IMR-90 (cell line): ENCODE results near the gene STX11. TPM values are rescaled to one million over a fixed set of nuclear protein-coding genes. Genes with fewer than 3 reads are reported as not detected.

Source experiments
- ATAC-seq: fragments of 200-7000 bp; cut with Tn5 transposase; 2 replicates; pipeline ENCODE4 v1.9.1; 2020; ENCODE audit warnings: low read depth, mild to moderate bottlenecking, moderate library complexity
- BruUV-seq: library from RNA; stranded (reverse); fragments of 400-500 nt; replicated peaks from 2 replicates; lab custom pipeline; 2021; lab: Mats Ljungman, UMichigan
- CTCF ChIA-PET: fragments of 300-600 bp; formaldehyde crosslinking; extraction: SDS; loops from one replicate; lab custom pipeline; 2021; ENCODE audit warnings: antibody characterized with exemption; lab: Yijun Ruan, JAX
- POLR2A ChIA-PET: fragments of 300-600 bp; sonication (Branson Sonifier 250); formaldehyde crosslinking; loops from one replicate; lab custom pipeline; 2022; ENCODE audit warnings: antibody characterized with exemption; ENCODE audit not compliant: unreplicated experiment; lab: Charles Lee
- DNase-seq: peaks from one replicate; pipeline ENCODE4 v3.0.0; 2013
- H2AFZ ChIP-seq: replicated peaks from 2 replicates; pipeline ENCODE3; 2013; ENCODE audit warnings: low read length, mild to moderate bottlenecking; ENCODE audit not compliant: poor library complexity
- H2AK5ac ChIP-seq: 2 replicates; pipeline ENCODE4 v1.6.1; 2013; ENCODE audit warnings: low read depth, low read length, inconsistent platforms
- H2AK9ac ChIP-seq: replicated peaks from 2 replicates; pipeline ENCODE3; 2013; ENCODE audit warnings: mild to moderate bottlenecking, low read depth, low read length, moderate library complexity; ENCODE audit not compliant: poor library complexity
- H2BK120ac ChIP-seq: 2 replicates; pipeline ENCODE4 v1.6.1; 2013; ENCODE audit warnings: low read depth, low read length, inconsistent platforms
- H2BK15ac ChIP-seq: 3 replicates; pipeline ENCODE4 v1.6.1; 2013; ENCODE audit warnings: low read depth, low read length, inconsistent platforms
- H2BK20ac ChIP-seq: 2 replicates; pipeline ENCODE4 v1.6.1; 2013; ENCODE audit warnings: low read depth, mild to moderate bottlenecking, inconsistent platforms, low read length, moderate library complexity
- H2BK5ac ChIP-seq: 2 replicates; pipeline ENCODE4 v1.6.1; 2013; ENCODE audit warnings: mild to moderate bottlenecking, low read depth, low read length, inconsistent platforms; ENCODE audit not compliant: poor library complexity, severe bottlenecking
- H3K14ac ChIP-seq: replicated peaks from 2 replicates; pipeline ENCODE4 v1.6.1; 2013; ENCODE audit warnings: low read depth, low read length, inconsistent platforms
- H3K18ac ChIP-seq: 2 replicates; pipeline ENCODE4 v1.6.1; 2013; ENCODE audit warnings: low read depth, low read length, control low read depth
- H3K23ac ChIP-seq: 2 replicates; pipeline ENCODE4 v1.6.1; 2013; ENCODE audit warnings: low read depth, low read length, inconsistent platforms
- H3K27ac ChIP-seq: 2 replicates; pipeline ENCODE4 v1.5.1; 2013; ENCODE audit warnings: mild to moderate bottlenecking, control low read depth, low read length; ENCODE audit not compliant: insufficient read depth
- H3K27me3 ChIP-seq: 2 replicates; pipeline ENCODE4 v1.6.1; 2013; ENCODE audit warnings: low read length; ENCODE audit not compliant: control insufficient read depth, insufficient read depth
- H3K36me3 ChIP-seq: 2 replicates; pipeline ENCODE4 v1.6.1; 2013; ENCODE audit warnings: low read length, mixed read lengths; ENCODE audit not compliant: control insufficient read depth, insufficient read depth
- H3K4ac ChIP-seq: 2 replicates; pipeline ENCODE4 v1.6.1; 2013; ENCODE audit warnings: low read depth, low read length, inconsistent platforms
- H3K4me1 ChIP-seq: 2 replicates; pipeline ENCODE4 v1.6.1; 2013; ENCODE audit warnings: low read length, mixed read lengths; ENCODE audit not compliant: control insufficient read depth, insufficient read depth
- H3K4me2 ChIP-seq: 2 replicates; pipeline ENCODE4 v1.6.1; 2013; ENCODE audit warnings: low read depth, mild to moderate bottlenecking, control low read depth, low read length, moderate library complexity
- H3K4me3 ChIP-seq: 2 replicates; pipeline ENCODE4 v1.5.1; 2013; ENCODE audit warnings: low read depth, mild to moderate bottlenecking, control low read depth, low read length, moderate library complexity; ENCODE audit not compliant: insufficient read depth
- H3K56ac ChIP-seq: 2 replicates; pipeline ENCODE4 v1.6.1; 2013; ENCODE audit warnings: low read length, inconsistent platforms; ENCODE audit not compliant: insufficient read depth; ENCODE audit errors: extremely low read depth
- H3K79me1 ChIP-seq, 2 experiments: 2 replicates each; pipeline ENCODE4 v1.6.1; 2013; ENCODE audit warnings: low read length in 2 of 2, inconsistent platforms in 1 of 2, low read depth in 1 of 2
- H3K9ac ChIP-seq: 2 replicates; pipeline ENCODE4 v1.6.1; 2013; ENCODE audit warnings: low read depth, low read length, control low read depth
- H3K9me1 ChIP-seq: 2 replicates; pipeline ENCODE4 v1.6.1; 2013; ENCODE audit warnings: low read length, inconsistent platforms; ENCODE audit not compliant: insufficient read depth
- H3K9me3 ChIP-seq: 2 replicates; pipeline ENCODE4 v1.6.1; 2013; ENCODE audit warnings: low read length; ENCODE audit not compliant: control insufficient read depth, insufficient read depth
- H4K20me1 ChIP-seq: 2 replicates; pipeline ENCODE4 v1.6.1; 2013; ENCODE audit warnings: low read length, inconsistent platforms; ENCODE audit not compliant: insufficient read depth
- H4K5ac ChIP-seq: 2 replicates; pipeline ENCODE4 v1.6.1; 2013; ENCODE audit warnings: mild to moderate bottlenecking, low read depth, low read length, control low read depth
- H4K8ac ChIP-seq, 2 experiments: 2 replicates each; pipeline ENCODE4 v1.6.1; 2013; ENCODE audit warnings: low read depth in 2 of 2, low read length in 2 of 2, control low read depth in 1 of 2, inconsistent platforms in 1 of 2
- H4K91ac ChIP-seq: 2 replicates; pipeline ENCODE4 v1.6.1; 2013; ENCODE audit warnings: low read depth, low read length, inconsistent platforms; ENCODE audit not compliant: insufficient read depth
- BHLHE40 ChIP-seq: fragments of 150-350 bp; IDR thresholded peaks from 2 replicates; pipeline ENCODE4 v1.6.1; 2016; ENCODE audit warnings: mild to moderate bottlenecking, low read depth, low read length
- CEBPB ChIP-seq: IDR thresholded peaks from 2 replicates; pipeline ENCODE4 v1.6.1; 2012; ENCODE audit warnings: low read depth, low read length, improper control_type of control experiment
- FOS ChIP-seq: fragments of 150-350 bp; IDR thresholded peaks from 2 replicates; pipeline ENCODE4 v1.6.1; 2016; ENCODE audit warnings: low read depth, low read length
- MAZ ChIP-seq: IDR thresholded peaks from 2 replicates; pipeline ENCODE4 v1.6.1; 2012; ENCODE audit warnings: low read depth, mild to moderate bottlenecking, low read length, improper control_type of control experiment, moderate library complexity, borderline replicate concordance
- MXI1 ChIP-seq: IDR thresholded peaks from 2 replicates; pipeline ENCODE4 v1.6.1; 2012; ENCODE audit warnings: low read depth, mild to moderate bottlenecking, low read length, moderate library complexity, borderline replicate concordance
- NFE2L2 ChIP-seq: fragments of 150-350 bp; IDR thresholded peaks from 2 replicates; pipeline ENCODE4 v1.6.1; 2016; ENCODE audit warnings: low read depth, mild to moderate bottlenecking, low read length
- POLR2A ChIP-seq: IDR thresholded peaks from 2 replicates; pipeline ENCODE4 v1.6.1; 2012; ENCODE audit warnings: mild to moderate bottlenecking, low read depth, low read length
- RAD21 ChIP-seq: IDR thresholded peaks from 2 replicates; pipeline ENCODE4 v1.6.1; 2012; ENCODE audit warnings: low read length, improper control_type of control experiment
- RCOR1 ChIP-seq: IDR thresholded peaks from 2 replicates; pipeline ENCODE4 v1.6.1; 2012; ENCODE audit warnings: mild to moderate bottlenecking, low read length, improper control_type of control experiment; ENCODE audit not compliant: insufficient replicate concordance
- WGBS, 2 experiments: methylation state at CpG; one replicate each; pipeline versions ENCODE4 v1.1.5 to v1.1.7; 2013; ENCODE audit warnings: missing lambda C conversion rate in 2 of 2; ENCODE audit not compliant: insufficient read length in 1 of 2; ENCODE audit errors: extremely low coverage in 2 of 2; 5-methylcytosine and 5-hydroxymethylcytosine counted together
- dilution Hi-C: fragments of 300-500 bp; cut with HindIII; formaldehyde crosslinking; loops from one replicate; pipeline ENCODE4 v1.14.3; 2018; ENCODE audit warnings: low sequenced_read_pairs; ENCODE audit not compliant: unreplicated experiment
- in situ Hi-C: fragments of 300-500 bp; cut with MboI; formaldehyde crosslinking; loops from 3 replicates; pipeline ENCODE4 v1.14.3; 2019; ENCODE audit warnings: low sequenced_read_pairs, inconsistent platforms, mixed read lengths
- intact Hi-C: fragments of 100-400 bp; cut with micrococcal nuclease; formaldehyde crosslinking; loops from 2 replicates; pipeline ENCODE4 v1.10.0; 2022
- polyA plus RNA-seq, 3 experiments: library from polyadenylated mRNA; depleted of rRNA; stranded (reverse); fragments of >200 nt; gene quantifications; 2 replicates each; pipeline ENCODE4 v1.2.3, GENCODE V29; 2012; ENCODE audit warnings: low replicate concordance in 1 of 3
- total RNA-seq: library from RNA; depleted of rRNA; stranded (reverse); fragments of >200 nt; gene quantifications from 2 replicates; pipeline ENCODE4 v1.2.3, GENCODE V29; 2012
- TF ChIP-seq, protein P1 (sequence below): conservative IDR thresholded peaks from 2 replicates; pipeline ENCODE4 v1.5.1; 2012; ENCODE audit warnings: mild to moderate bottlenecking, low read depth, low read length, improper control_type of control experiment
- TF ChIP-seq, protein P2 (sequence below): fragments of 150-350 bp; IDR thresholded peaks from 2 replicates; pipeline ENCODE4 v1.6.1; 2016; ENCODE audit warnings: low read depth, mild to moderate bottlenecking, low read length, moderate library complexity, borderline replicate concordance

The STX11 gene
- total and polyA plus RNA-seq, 2 of the 4 experiments (the other 2 are of a cell fraction): 0.54 to 0.68 TPM

DNA sequence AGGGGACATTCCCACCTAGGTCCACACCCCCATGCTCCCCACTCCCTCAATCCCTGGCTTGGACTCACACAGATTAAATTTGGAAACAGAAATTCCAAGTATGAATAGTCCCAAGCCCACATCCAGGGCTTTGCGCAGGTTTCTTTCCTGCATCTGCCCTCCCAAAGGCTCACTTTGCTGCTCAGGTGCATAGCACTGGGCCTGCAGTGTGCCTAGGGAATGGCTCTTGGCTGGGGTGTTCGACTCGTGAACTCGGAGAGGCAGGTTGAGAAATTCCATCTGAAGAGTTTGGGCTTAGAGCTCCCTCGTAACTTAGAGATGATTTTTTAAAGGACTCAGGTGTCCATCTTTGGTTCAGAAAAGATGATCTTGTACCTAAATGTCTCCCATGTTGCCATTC lies 40.1 kb upstream of the STX11 start:
- Histone ChIP-seq H2AK5ac (no peak overlapping the region), H3K56ac (no peak overlapping the region), H3K9me3 (no peaks in the 10 kb centered on the region), H3K27me3 (peaks cover 12% of the 10 kb centered on the region), H3K4me2 (no peak overlapping the region), H2BK5ac (no peak overlapping the region), H3K4me3 (no peak overlapping the region), H2AK9ac (no peak overlapping the region), H2AFZ (no peak overlapping the region), H3K14ac (no peak overlapping the region), H3K4me1 (no peaks in the 10 kb centered on the region), H3K9me1 (no peaks in the 10 kb centered on the region), H2BK15ac (no peak overlapping the region), H4K91ac (no peak overlapping the region), H3K36me3 (no peaks in the 10 kb centered on the region), H3K27ac (no peak overlapping the region), H2BK120ac (no peak overlapping the region), H4K5ac (no peak overlapping the region), H3K18ac (no peak overlapping the region), H4K8ac (no peak overlapping the region), H4K20me1 (no peaks in the 10 kb centered on the region), H3K23ac (no peak overlapping the region), H3K4ac (no peak overlapping the region), H3K9ac (no peak overlapping the region), H2BK20ac (no peak overlapping the region), H3K79me1 (no peaks in the 10 kb centered on the region)
- intact Hi-C loops (no loop called here), dilution Hi-C loops (no loop called here), in situ Hi-C loops (loop anchor here (10.0 to 25.0 kb wide), 2 partner anchors 95 to 1102 kb away; no protein-coding TSS in a partner anchor)
- no TSS peak for BruUV-seq
- TF ChIP-seq RCOR1 (no peak), POLR2A (no peak), CEBPB (no peak), FOS (no peak), BHLHE40 (no peak), MXI1 (no peak), NFE2L2 (no peak), RAD21 (no peak), MAZ (no peak)
- TF ChIP-seq, protein P1, sequence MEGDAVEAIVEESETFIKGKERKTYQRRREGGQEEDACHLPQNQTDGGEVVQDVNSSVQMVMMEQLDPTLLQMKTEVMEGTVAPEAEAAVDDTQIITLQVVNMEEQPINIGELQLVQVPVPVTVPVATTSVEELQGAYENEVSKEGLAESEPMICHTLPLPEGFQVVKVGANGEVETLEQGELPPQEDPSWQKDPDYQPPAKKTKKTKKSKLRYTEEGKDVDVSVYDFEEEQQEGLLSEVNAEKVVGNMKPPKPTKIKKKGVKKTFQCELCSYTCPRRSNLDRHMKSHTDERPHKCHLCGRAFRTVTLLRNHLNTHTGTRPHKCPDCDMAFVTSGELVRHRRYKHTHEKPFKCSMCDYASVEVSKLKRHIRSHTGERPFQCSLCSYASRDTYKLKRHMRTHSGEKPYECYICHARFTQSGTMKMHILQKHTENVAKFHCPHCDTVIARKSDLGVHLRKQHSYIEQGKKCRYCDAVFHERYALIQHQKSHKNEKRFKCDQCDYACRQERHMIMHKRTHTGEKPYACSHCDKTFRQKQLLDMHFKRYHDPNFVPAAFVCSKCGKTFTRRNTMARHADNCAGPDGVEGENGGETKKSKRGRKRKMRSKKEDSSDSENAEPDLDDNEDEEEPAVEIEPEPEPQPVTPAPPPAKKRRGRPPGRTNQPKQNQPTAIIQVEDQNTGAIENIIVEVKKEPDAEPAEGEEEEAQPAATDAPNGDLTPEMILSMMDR: no peak
- TF ChIP-seq, protein P2, sequence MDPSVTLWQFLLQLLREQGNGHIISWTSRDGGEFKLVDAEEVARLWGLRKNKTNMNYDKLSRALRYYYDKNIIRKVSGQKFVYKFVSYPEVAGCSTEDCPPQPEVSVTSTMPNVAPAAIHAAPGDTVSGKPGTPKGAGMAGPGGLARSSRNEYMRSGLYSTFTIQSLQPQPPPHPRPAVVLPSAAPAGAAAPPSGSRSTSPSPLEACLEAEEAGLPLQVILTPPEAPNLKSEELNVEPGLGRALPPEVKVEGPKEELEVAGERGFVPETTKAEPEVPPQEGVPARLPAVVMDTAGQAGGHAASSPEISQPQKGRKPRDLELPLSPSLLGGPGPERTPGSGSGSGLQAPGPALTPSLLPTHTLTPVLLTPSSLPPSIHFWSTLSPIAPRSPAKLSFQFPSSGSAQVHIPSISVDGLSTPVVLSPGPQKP: no peak
- WGBS, 2 experiments: no CpG with 5 or more reads among the region's 5 CpGs
- POLR2A ChIA-PET: no interaction called here
- ATAC-seq (no peak), DNase-seq (no peak)
- CTCF ChIA-PET: interaction anchor here (1.0 kb wide), 1 partner anchor 141 kb away, joined by 3 read pairs; no protein-coding TSS in a partner anchor
